PC-3 (cell line): ENCODE data around the gene CERS6.

Experiments
- EZH2 ChIP-seq: fragments of 300-600 bp; sonication (generic); IDR thresholded peaks from one replicate; pipeline ENCODE4 v1.6.1; 2017; ENCODE audit warnings: antibody characterized with exemption, mild to moderate bottlenecking, low read length; ENCODE audit not compliant: unreplicated experiment
- TF ChIP-seq, protein P1 (sequence below): fragments of 300-600 bp; sonication (generic); conservative IDR thresholded peaks from 2 replicates; pipeline ENCODE4 v1.5.1; 2017; ENCODE audit warnings: antibody characterized with exemption, low read depth, mild to moderate bottlenecking, low read length

DNA sequence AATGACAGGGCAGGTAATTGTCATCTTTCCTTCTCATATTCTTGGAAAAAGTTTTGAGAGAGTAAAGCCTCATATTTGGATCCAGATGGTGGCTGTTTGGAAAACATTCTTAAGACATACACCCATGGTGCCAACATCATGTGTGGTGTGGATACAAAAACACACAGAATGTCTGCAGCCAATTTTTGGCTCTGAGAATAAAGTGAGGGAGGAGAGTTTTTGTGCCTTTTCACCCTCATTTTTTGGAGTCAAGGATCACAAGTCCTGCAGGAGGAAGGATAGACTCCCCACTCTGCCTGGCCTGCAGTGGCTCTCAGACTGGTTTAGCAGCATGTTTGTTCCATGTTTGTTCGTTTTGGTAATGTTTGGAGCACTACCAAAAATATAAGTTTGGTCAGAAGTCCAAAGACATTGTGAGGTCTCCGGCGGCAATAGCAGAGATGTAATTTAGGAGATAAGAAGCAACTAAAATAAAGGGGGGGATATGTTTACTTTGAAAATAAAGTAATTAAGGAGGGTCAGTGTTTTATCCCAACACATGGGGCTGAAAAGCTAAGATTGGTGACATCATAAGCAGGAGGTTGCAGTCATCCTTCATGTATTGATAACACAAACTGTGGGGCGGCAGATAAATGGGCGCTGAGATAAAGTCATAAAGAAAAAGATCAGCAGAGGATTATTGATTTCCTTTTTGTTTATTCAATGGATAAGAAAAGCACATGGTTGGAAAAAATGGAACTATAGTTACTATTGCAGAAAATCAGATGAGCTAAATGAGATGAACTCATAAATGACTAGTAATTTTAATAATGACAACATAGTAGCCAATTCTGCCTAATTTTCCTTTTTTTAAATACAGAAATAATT is 347.0 kb downstream of the CERS6 start:
- TF ChIP-seq, protein P1, sequence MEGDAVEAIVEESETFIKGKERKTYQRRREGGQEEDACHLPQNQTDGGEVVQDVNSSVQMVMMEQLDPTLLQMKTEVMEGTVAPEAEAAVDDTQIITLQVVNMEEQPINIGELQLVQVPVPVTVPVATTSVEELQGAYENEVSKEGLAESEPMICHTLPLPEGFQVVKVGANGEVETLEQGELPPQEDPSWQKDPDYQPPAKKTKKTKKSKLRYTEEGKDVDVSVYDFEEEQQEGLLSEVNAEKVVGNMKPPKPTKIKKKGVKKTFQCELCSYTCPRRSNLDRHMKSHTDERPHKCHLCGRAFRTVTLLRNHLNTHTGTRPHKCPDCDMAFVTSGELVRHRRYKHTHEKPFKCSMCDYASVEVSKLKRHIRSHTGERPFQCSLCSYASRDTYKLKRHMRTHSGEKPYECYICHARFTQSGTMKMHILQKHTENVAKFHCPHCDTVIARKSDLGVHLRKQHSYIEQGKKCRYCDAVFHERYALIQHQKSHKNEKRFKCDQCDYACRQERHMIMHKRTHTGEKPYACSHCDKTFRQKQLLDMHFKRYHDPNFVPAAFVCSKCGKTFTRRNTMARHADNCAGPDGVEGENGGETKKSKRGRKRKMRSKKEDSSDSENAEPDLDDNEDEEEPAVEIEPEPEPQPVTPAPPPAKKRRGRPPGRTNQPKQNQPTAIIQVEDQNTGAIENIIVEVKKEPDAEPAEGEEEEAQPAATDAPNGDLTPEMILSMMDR: no peak
- no peak for TF ChIP-seq EZH2
